PC-9 (cell line): ENCODE results near the gene TGFBR3. TPM values are rescaled to one million over a fixed set of nuclear protein-coding genes. Genes with fewer than 3 reads are reported as not detected.

ENCODE experiments used
- BruUV-seq: library from RNA; stranded (reverse); fragments of 400-500 nt; replicated peaks from 2 replicates; lab custom pipeline; 2021; lab: Mats Ljungman, UMichigan
- CTCF ChIA-PET: fragments of 300-600 bp; sonication (Branson Sonifier 250); formaldehyde crosslinking; loops from one replicate; lab custom pipeline; 2022; ENCODE audit warnings: antibody characterized with exemption; lab: Charles Lee
- POLR2A ChIA-PET: fragments of 300-600 bp; sonication (Branson Sonifier 250); formaldehyde crosslinking; loops from one replicate; lab custom pipeline; 2022; ENCODE audit warnings: antibody characterized with exemption; ENCODE audit not compliant: unreplicated experiment; lab: Charles Lee
- DNase-seq, 2 experiments: peaks; one replicate each; pipeline versions ENCODE4 v3.0.0 to v3.0.0-alpha.2; 2015 to 2022; ENCODE audit warnings: mixed read lengths in 1 of 2
- H2AFZ ChIP-seq: fragments of 200-600 bp; sonication (generic); 2 replicates; pipeline ENCODE4 v1.8.1; 2017; ENCODE audit warnings: antibody characterized with exemption
- H3F3A ChIP-seq: fragments of 200-600 bp; sonication (generic); 2 replicates; pipeline ENCODE4 v1.8.1; 2017; ENCODE audit warnings: antibody characterized with exemption, mild to moderate bottlenecking, low read depth; ENCODE audit not compliant: insufficient read depth
- H3K27ac ChIP-seq: fragments of 200-600 bp; sonication (generic); 2 replicates; pipeline ENCODE4 v1.6.1; 2016; ENCODE audit warnings: mixed run types
- H3K27me3 ChIP-seq: fragments of 200-600 bp; sonication (generic); 2 replicates; pipeline ENCODE4 v1.6.1; 2016; ENCODE audit warnings: low read depth, mixed run types; ENCODE audit not compliant: insufficient read depth
- H3K36me3 ChIP-seq: fragments of 200-600 bp; sonication (generic); 2 replicates; pipeline ENCODE4 v1.6.1; 2016; ENCODE audit warnings: low read depth, mixed run types
- H3K4me1 ChIP-seq: fragments of 200-600 bp; sonication (generic); replicated peaks from 2 replicates; pipeline ENCODE4 v1.6.1; 2016; ENCODE audit warnings: mixed run types; ENCODE audit not compliant: insufficient read depth
- H3K4me2 ChIP-seq: fragments of 200-600 bp; sonication (generic); 2 replicates; pipeline ENCODE4 v1.6.1; 2017; ENCODE audit warnings: mixed run types
- H3K4me3 ChIP-seq: fragments of 200-600 bp; sonication (generic); 2 replicates; pipeline ENCODE4 v1.6.1; 2016; ENCODE audit warnings: mixed run types
- H3K79me2 ChIP-seq: fragments of 200-600 bp; sonication (generic); 2 replicates; pipeline ENCODE4 v1.6.1; 2017; ENCODE audit warnings: low read depth, mixed run types
- H3K9me2 ChIP-seq: fragments of 200-600 bp; sonication (generic); 2 replicates; pipeline ENCODE4 v1.8.1; 2017; ENCODE audit warnings: mild to moderate bottlenecking; ENCODE audit not compliant: insufficient read depth
- H3K9me3 ChIP-seq: fragments of 200-600 bp; sonication (generic); 2 replicates; pipeline ENCODE4 v1.8.1; 2016; ENCODE audit warnings: low read depth; ENCODE audit not compliant: insufficient read depth
- H4K20me1 ChIP-seq: fragments of 200-600 bp; sonication (generic); 2 replicates; pipeline ENCODE4 v1.8.1; 2017; ENCODE audit not compliant: insufficient read depth
- EZH2 ChIP-seq: fragments of 200-600 bp; sonication (generic); IDR thresholded peaks from 2 replicates; pipeline ENCODE4 v1.8.0; 2017; ENCODE audit warnings: antibody characterized with exemption, low read depth
- intact Hi-C: fragments of 100-400 bp; cut with micrococcal nuclease; formaldehyde crosslinking; loops from one replicate; pipeline ENCODE4 v1.10.0; 2022; ENCODE audit not compliant: unreplicated experiment
- total RNA-seq: library from RNA; stranded (reverse); gene quantifications from 2 replicates; pipeline ENCODE4 v1.2.3, GENCODE V29; 2021
- TF ChIP-seq, protein P1 (sequence below): fragments of 200-600 bp; sonication (generic); conservative IDR thresholded peaks from 2 replicates; pipeline ENCODE4 v1.6.1; 2017; ENCODE audit warnings: mixed run types, antibody characterized with exemption, mild to moderate bottlenecking, moderate library complexity

The TGFBR3 gene
- total RNA-seq, 1 experiment from 2014 or later = 1.6 TPM

DNA sequence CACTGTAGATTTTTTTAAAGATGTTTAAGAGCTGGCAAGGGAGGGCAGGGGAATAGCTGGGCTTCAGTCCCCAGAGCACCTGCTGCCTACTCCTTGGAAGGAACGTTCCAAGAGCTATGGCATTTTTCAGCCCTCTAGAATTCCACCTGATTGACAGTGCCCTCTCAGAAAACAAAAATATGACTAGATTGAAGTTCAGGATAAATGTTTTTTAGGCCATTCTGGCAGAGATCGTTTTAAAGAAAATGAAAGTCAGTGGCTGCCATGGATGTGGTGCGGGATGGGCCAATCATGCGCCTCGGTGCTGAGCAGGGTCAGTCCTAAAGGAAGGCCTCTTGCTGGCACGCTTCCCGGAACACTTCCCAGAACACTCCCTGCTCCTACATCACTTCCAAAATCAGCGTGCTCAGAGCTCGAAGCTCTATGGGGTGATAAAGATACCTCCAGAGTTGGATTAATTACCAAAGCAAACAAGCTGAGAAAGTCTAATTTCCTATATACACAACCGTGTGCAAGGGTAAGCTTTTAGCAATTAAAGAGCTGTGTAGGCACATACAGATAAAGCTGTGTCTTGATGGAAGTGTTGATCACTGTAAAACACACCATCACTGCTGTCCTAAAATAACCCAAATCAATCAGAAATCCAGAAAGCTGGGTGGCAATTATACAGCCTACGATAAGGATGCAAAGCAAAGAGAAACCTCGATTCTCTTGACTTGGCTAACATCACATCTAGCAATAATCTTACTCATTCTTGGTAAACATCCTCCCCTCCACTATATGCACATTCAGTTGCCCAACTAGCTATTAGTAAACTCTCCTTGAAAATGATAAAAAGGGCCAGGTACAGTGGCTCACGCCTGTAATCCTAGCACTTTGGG is 34.6 kb downstream of the TGFBR3 start:
- Histone ChIP-seq H4K20me1 (no peaks in the 10 kb centered on the region), H3K79me2 (no peaks in the 10 kb centered on the region; the same call in 1 of the 2 replicates), H3K4me2 (peak overlapping the region; percentile 65), H3K4me3 (peak overlapping the region; percentile 20; the same call in 1 of the 2 replicates), H3K9me2 (no peaks in the 10 kb centered on the region), H3K27ac (peak overlapping the region; percentile 57), H3K36me3 (no peaks in the 10 kb centered on the region), H3K9me3 (no peaks in the 10 kb centered on the region), H2AFZ (peak overlapping the region; percentile 42), H3K4me1 (peaks cover 34% of the 10 kb centered on the region), H3K27me3 (no peaks in the 10 kb centered on the region), H3F3A (peaks cover 16% of the 10 kb centered on the region)
- peak in 1 of 2 experiments; percentile 85 for DNase-seq
- no peak for TF ChIP-seq EZH2
- TF ChIP-seq, protein P1, sequence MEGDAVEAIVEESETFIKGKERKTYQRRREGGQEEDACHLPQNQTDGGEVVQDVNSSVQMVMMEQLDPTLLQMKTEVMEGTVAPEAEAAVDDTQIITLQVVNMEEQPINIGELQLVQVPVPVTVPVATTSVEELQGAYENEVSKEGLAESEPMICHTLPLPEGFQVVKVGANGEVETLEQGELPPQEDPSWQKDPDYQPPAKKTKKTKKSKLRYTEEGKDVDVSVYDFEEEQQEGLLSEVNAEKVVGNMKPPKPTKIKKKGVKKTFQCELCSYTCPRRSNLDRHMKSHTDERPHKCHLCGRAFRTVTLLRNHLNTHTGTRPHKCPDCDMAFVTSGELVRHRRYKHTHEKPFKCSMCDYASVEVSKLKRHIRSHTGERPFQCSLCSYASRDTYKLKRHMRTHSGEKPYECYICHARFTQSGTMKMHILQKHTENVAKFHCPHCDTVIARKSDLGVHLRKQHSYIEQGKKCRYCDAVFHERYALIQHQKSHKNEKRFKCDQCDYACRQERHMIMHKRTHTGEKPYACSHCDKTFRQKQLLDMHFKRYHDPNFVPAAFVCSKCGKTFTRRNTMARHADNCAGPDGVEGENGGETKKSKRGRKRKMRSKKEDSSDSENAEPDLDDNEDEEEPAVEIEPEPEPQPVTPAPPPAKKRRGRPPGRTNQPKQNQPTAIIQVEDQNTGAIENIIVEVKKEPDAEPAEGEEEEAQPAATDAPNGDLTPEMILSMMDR = no peak
- intact Hi-C loops = no loop called here
- BruUV-seq = no TSS peak
- ChIA-PET POLR2A (no interaction called here), CTCF (no interaction called here)

DNA sequence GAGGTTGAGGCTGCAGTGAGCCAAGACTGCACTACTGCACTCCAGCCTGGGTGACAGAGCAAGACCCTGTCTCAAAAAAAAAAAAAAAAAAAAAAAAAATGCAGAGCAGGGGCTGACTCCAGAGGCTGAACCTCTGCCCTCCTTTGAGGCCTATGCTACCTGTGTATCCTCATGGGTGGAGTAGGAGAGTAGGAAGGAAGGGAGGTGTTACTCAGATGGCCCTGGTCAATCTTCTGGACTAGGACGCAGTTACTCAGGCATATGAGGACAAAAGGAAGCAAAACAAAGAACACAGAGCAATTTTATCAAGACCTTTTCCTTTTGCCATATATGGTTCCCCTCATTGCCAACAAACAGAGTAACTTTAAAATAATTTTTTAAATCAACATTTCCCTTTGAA is 35.2 kb downstream of the TGFBR3 start:
- Histone ChIP-seq H2AFZ (no peak overlapping the region), H3K79me2 (no peaks in the 10 kb centered on the region; the same call in 1 of the 2 replicates), H3F3A (peaks cover 20% of the 10 kb centered on the region), H3K9me3 (no peaks in the 10 kb centered on the region), H4K20me1 (no peaks in the 10 kb centered on the region), H3K27me3 (no peaks in the 10 kb centered on the region), H3K36me3 (no peaks in the 10 kb centered on the region), H3K4me1 (peaks cover 41% of the 10 kb centered on the region), H3K27ac (peak overlapping the region; percentile 57), H3K9me2 (no peaks in the 10 kb centered on the region), H3K4me3 (no peak overlapping the region), H3K4me2 (peak overlapping the region; percentile 65)
- POLR2A ChIA-PET = no interaction called here
- TF ChIP-seq EZH2 = no peak
- CTCF ChIA-PET = no interaction called here
- intact Hi-C loops = no loop called here
- DNase-seq = no peak
- BruUV-seq = no TSS peak

DNA sequence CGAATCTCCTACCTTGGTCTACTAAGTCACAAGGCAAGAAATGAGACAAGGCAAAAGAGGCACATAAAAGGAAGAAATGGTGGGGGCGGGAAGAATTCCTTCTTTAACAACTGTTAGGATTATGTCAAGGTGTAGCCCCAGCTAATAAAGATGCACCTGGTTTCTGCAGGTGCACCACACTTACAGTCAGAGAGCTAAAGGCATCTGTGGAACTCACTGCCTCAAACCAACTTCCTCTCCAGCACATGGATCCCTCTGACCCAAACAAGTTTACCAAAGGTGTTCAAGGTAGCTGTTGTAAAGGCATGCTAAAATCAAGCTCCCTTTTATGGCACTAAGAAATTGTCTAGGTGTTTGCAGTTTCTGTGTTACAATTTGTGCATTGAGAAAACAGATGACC is 38.1 kb downstream of the TGFBR3 start:
- CTCF ChIA-PET = no interaction called here

More for the DNA sequence above, 38.1 kb downstream of the TGFBR3 start:
- Histone ChIP-seq H3K27ac (no peak overlapping the region), H3K4me2 (no peak overlapping the region), H4K20me1 (no peaks in the 10 kb centered on the region), H3K79me2 (peaks cover 12% of the 10 kb centered on the region; the same call in 1 of the 2 replicates), H3K9me2 (no peaks in the 10 kb centered on the region), H2AFZ (no peak overlapping the region), H3K4me1 (peaks cover 66% of the 10 kb centered on the region), H3K27me3 (no peaks in the 10 kb centered on the region), H3K9me3 (peaks cover 4% of the 10 kb centered on the region; the same call in 1 of the 2 replicates), H3K4me3 (no peak overlapping the region), H3F3A (peaks cover 42% of the 10 kb centered on the region), H3K36me3 (no peaks in the 10 kb centered on the region)
- intact Hi-C loops = no loop called here
- no TSS peak for BruUV-seq
- POLR2A ChIA-PET = no interaction called here
- TF ChIP-seq, protein P1 = no peak
- no peak for TF ChIP-seq EZH2
- DNase-seq = peak in 1 of 2 experiments; percentile 62
